Neural progenitor cell (in vitro differentiated cells): ENCODE data around the gene RGS11. TPM values are rescaled to one million over a fixed set of nuclear protein-coding genes. Genes with fewer than 3 reads are reported as not detected.

ENCODE experiments used
- DNase-seq: peaks from one replicate; pipeline ENCODE4 v3.0.0-alpha.2; 2016; ENCODE audit warnings: low spot score
- H2AFZ ChIP-seq: fragments of 200-600 bp; sonication (generic); replicated peaks from 2 replicates; pipeline ENCODE4 v1.6.1; 2016; ENCODE audit warnings: antibody characterized with exemption
- H3F3A ChIP-seq: fragments of 200-600 bp; sonication (generic); 2 replicates; pipeline ENCODE4 v1.6.1; 2016; ENCODE audit warnings: antibody characterized with exemption, low read depth
- H3K27ac ChIP-seq: fragments of 200-600 bp; sonication (generic); 2 replicates; pipeline ENCODE4 v1.5.1; 2016; ENCODE audit warnings: mild to moderate bottlenecking
- H3K27me3 ChIP-seq: fragments of 200-600 bp; sonication (generic); 2 replicates; pipeline ENCODE4 v1.6.1; 2016; ENCODE audit warnings: mild to moderate bottlenecking, moderate library complexity
- H3K36me3 ChIP-seq: fragments of 200-600 bp; sonication (generic); 2 replicates; pipeline ENCODE4 v1.5.1; 2016
- H3K4me1 ChIP-seq: fragments of 200-600 bp; sonication (generic); 2 replicates; pipeline ENCODE4 v1.6.1; 2016; ENCODE audit warnings: mixed run types
- H3K4me2 ChIP-seq: fragments of 200-600 bp; sonication (generic); 2 replicates; pipeline ENCODE4 v1.6.1; 2016
- H3K4me3 ChIP-seq: fragments of 200-600 bp; sonication (generic); 2 replicates; pipeline ENCODE4 v1.5.1; 2016
- H3K79me2 ChIP-seq: fragments of 200-600 bp; sonication (generic); 2 replicates; pipeline ENCODE4 v1.6.1; 2016; ENCODE audit warnings: low read depth
- H3K9ac ChIP-seq: fragments of 200-600 bp; sonication (generic); 2 replicates; pipeline ENCODE4 v1.6.1; 2016
- H3K9me3 ChIP-seq: fragments of 200-600 bp; sonication (generic); 2 replicates; pipeline ENCODE4 v1.5.1; 2016; ENCODE audit warnings: low read depth
- H4K20me1 ChIP-seq: fragments of 200-600 bp; sonication (generic); 2 replicates; pipeline ENCODE4 v1.6.1; 2016; ENCODE audit warnings: low read depth
- H3K27ac Mint-ChIP-seq: 3 replicates; pipeline ENCODE4 v1.8.0; 2021; ENCODE audit warnings: mixed read lengths
- H3K27me3 Mint-ChIP-seq: 2 replicates; pipeline ENCODE4 v1.8.0; 2022; ENCODE audit warnings: low read depth, mild to moderate bottlenecking, inconsistent platforms, moderate library complexity, mixed read lengths; ENCODE audit not compliant: insufficient read depth
- H3K36me3 Mint-ChIP-seq: 3 replicates; pipeline ENCODE4 v1.8.0; 2021; ENCODE audit warnings: mixed read lengths
- H3K4me1 Mint-ChIP-seq: 3 replicates; pipeline ENCODE4 v1.8.0; 2021; ENCODE audit warnings: mixed read lengths
- H3K4me3 Mint-ChIP-seq: 3 replicates; pipeline ENCODE4 v1.8.0; 2021; ENCODE audit warnings: mild to moderate bottlenecking, moderate library complexity, mixed read lengths
- H3K9me3 Mint-ChIP-seq: 3 replicates; pipeline ENCODE4 v1.8.0; 2020; ENCODE audit warnings: mixed read lengths
- CTCF ChIP-seq: fragments of 200-600 bp; sonication (generic); IDR thresholded peaks from 2 replicates; pipeline ENCODE4 v1.5.1; 2017; ENCODE audit warnings: antibody characterized with exemption, mild to moderate bottlenecking
- EZH2 ChIP-seq: fragments of 200-600 bp; sonication (generic); IDR thresholded peaks from 2 replicates; pipeline ENCODE4 v1.6.1; 2017; ENCODE audit warnings: antibody characterized with exemption, mild to moderate bottlenecking, moderate library complexity
- EZH2phosphoT487 ChIP-seq: fragments of 200-600 bp; sonication (generic); IDR thresholded peaks from 2 replicates; pipeline ENCODE4 v1.6.1; 2017; ENCODE audit warnings: antibody characterized with exemption
- total RNA-seq: library from RNA; depleted of rRNA; stranded (reverse); fragments of >200 nt; gene quantifications from 2 replicates; pipeline ENCODE4 v1.2.3, GENCODE V29; 2015; ENCODE audit warnings: low replicate concordance

The RGS11 gene
- total RNA-seq, 1 donor from 2014 or later: 0.52 TPM

- H3K36me3 Mint-ChIP-seq: no peaks in the 10 kb centered on the region
- no peak overlapping the region for H3K9ac ChIP-seq
- no peaks in the 10 kb centered on the region for H3K36me3 ChIP-seq
- no peaks in the 10 kb centered on the region for H3K9me3 ChIP-seq
- peaks cover 5% of the 10 kb centered on the region for H4K20me1 ChIP-seq
- H3K27me3 ChIP-seq: peaks cover 83% of the 10 kb centered on the region
- no peak overlapping the region for H3K27ac Mint-ChIP-seq
- no peaks in the 10 kb centered on the region for H3K79me2 ChIP-seq
- no peak overlapping the region for H3K4me2 ChIP-seq
- peaks cover 18% of the 10 kb centered on the region for H3K4me1 ChIP-seq
- H3F3A ChIP-seq: peaks cover 18% of the 10 kb centered on the region
- peaks cover 28% of the 10 kb centered on the region for H3K27me3 Mint-ChIP-seq
- H3K4me1 Mint-ChIP-seq: peaks cover 3% of the 10 kb centered on the region
- no peak for DNase-seq
- H3K4me3 ChIP-seq: no peak overlapping the region
- TF ChIP-seq EZH2phosphoT487 (no peak), EZH2 (no peak), CTCF (no peak)
- peak overlapping the region; percentile 80 for H3K4me3 Mint-ChIP-seq
- no peaks in the 10 kb centered on the region for H3K9me3 Mint-ChIP-seq
- H3K27ac ChIP-seq: no peak overlapping the region
- H2AFZ ChIP-seq: no peak overlapping the region
Measured at GRCh38 chr16:276426-277077, 808 bp upstream of the RGS11 start.

- Histone ChIP-seq H2AFZ (peak overlapping the region; percentile 76), H3K27me3 (peaks cover 71% of the 10 kb centered on the region), H3K27ac (no peak overlapping the region), H3K4me2 (peak overlapping the region; percentile 92), H3K9me3 (no peaks in the 10 kb centered on the region), H3F3A (peaks cover 18% of the 10 kb centered on the region), H3K4me1 (peaks cover 10% of the 10 kb centered on the region), H4K20me1 (peaks cover 5% of the 10 kb centered on the region), H3K4me3 (peak overlapping the region; percentile 53), H3K79me2 (no peaks in the 10 kb centered on the region), H3K36me3 (no peaks in the 10 kb centered on the region), H3K9ac (no peak overlapping the region)
- H3K27ac Mint-ChIP-seq: no peak overlapping the region
- DNase-seq: peak; percentile 53
- H3K27me3 Mint-ChIP-seq: peaks cover 25% of the 10 kb centered on the region
- TF ChIP-seq EZH2 (peak; percentile 86), CTCF (no peak), EZH2phosphoT487 (peak; percentile 81)
- no peaks in the 10 kb centered on the region for H3K36me3 Mint-ChIP-seq
- H3K4me1 Mint-ChIP-seq: peaks cover 3% of the 10 kb centered on the region
- no peaks in the 10 kb centered on the region for H3K9me3 Mint-ChIP-seq
- H3K4me3 Mint-ChIP-seq: peak overlapping the region; percentile 65
Measured at GRCh38 chr16:275041-275641, 603 bp downstream of the RGS11 start.

GRCh38 chr16:273547-274421, 2.0 kb downstream of the RGS11 start:
- peaks cover 24% of the 10 kb centered on the region for H3K27me3 Mint-ChIP-seq
- no peak overlapping the region for H3K27ac Mint-ChIP-seq
- TF ChIP-seq CTCF (no peak), EZH2phosphoT487 (no peak)
- Histone ChIP-seq H3F3A (peaks cover 6% of the 10 kb centered on the region), H3K4me1 (peaks cover 7% of the 10 kb centered on the region), H3K9me3 (no peaks in the 10 kb centered on the region), H3K27ac (no peak overlapping the region), H3K36me3 (no peaks in the 10 kb centered on the region), H2AFZ (no peak overlapping the region), H4K20me1 (no peaks in the 10 kb centered on the region), H3K27me3 (peaks cover 57% of the 10 kb centered on the region), H3K9ac (no peak overlapping the region), H3K4me2 (no peak overlapping the region), H3K79me2 (no peaks in the 10 kb centered on the region), H3K4me3 (no peak overlapping the region)
- no peaks in the 10 kb centered on the region for H3K36me3 Mint-ChIP-seq
- no peaks in the 10 kb centered on the region for H3K9me3 Mint-ChIP-seq
- no peak for DNase-seq
- no peak overlapping the region for H3K4me3 Mint-ChIP-seq
- no peaks in the 10 kb centered on the region for H3K4me1 Mint-ChIP-seq
